ENCODE measurements around the gene HLA-DRB1. TPM values are rescaled to one million over a fixed set of nuclear protein-coding genes. Genes with fewer than 3 reads are reported as not detected.

Gene HLA-DRB1
- total RNA-seq, 1 donor from 2014 or later = 4.7 TPM

- Histone ChIP-seq H3K4me3 (no peak overlapping the region), H2AFZ (replicated peaks) (no peak overlapping the region), H3K36me3 (no peaks in the 10 kb centered on the region), H3K27me3 (no peaks in the 10 kb centered on the region), H3K4me2 (no peak overlapping the region), H3K4me1 (no peaks in the 10 kb centered on the region), H4K20me1 (ENCODE audit: low read depth) (no peaks in the 10 kb centered on the region), H3K9me3 (ENCODE audit: low read depth) (no peaks in the 10 kb centered on the region), H3K9ac (no peak overlapping the region), H3F3A (ENCODE audit: low read depth) (no peaks in the 10 kb centered on the region), H3K79me2 (ENCODE audit: low read depth) (no peaks in the 10 kb centered on the region), H3K27ac (no peak overlapping the region)
- Mint-ChIP-seq H3K4me1 (no peaks in the 10 kb centered on the region), H3K36me3 (no peaks in the 10 kb centered on the region), H3K27me3 (ENCODE audit: insufficient read depth, low read depth) (no peaks in the 10 kb centered on the region), H3K27ac (no peak overlapping the region), H3K4me3 (no peak overlapping the region), H3K9me3 (no peaks in the 10 kb centered on the region)
- TF ChIP-seq EZH2phosphoT487 (IDR thresholded peaks at IDR 0.05) (no peak), CTCF (IDR thresholded peaks at IDR 0.05) (no peak), EZH2 (IDR thresholded peaks at IDR 0.05) (no peak)
- no peak for DNase-seq (ENCODE audit: low spot score)
These were observed 37.6 kb upstream of the HLA-DRB1 start for GRCh38 chr6:32627249-32627648.

GRCh38 chr6:32625137-32625536, 35.5 kb upstream of the HLA-DRB1 start:
- Histone ChIP-seq H2AFZ (replicated peaks) (no peak overlapping the region), H3K36me3 (no peaks in the 10 kb centered on the region), H3K79me2 (ENCODE audit: low read depth) (no peaks in the 10 kb centered on the region), H3K9me3 (ENCODE audit: low read depth) (no peaks in the 10 kb centered on the region), H4K20me1 (ENCODE audit: low read depth) (no peaks in the 10 kb centered on the region), H3F3A (ENCODE audit: low read depth) (no peaks in the 10 kb centered on the region), H3K4me2 (no peak overlapping the region), H3K9ac (no peak overlapping the region), H3K27me3 (no peaks in the 10 kb centered on the region), H3K27ac (no peak overlapping the region), H3K4me3 (no peak overlapping the region), H3K4me1 (no peaks in the 10 kb centered on the region)
- TF ChIP-seq CTCF (IDR thresholded peaks at IDR 0.05) (no peak), EZH2phosphoT487 (IDR thresholded peaks at IDR 0.05) (no peak), EZH2 (IDR thresholded peaks at IDR 0.05) (no peak)
- Mint-ChIP-seq H3K4me3 (no peak overlapping the region), H3K9me3 (no peaks in the 10 kb centered on the region), H3K4me1 (no peaks in the 10 kb centered on the region), H3K36me3 (no peaks in the 10 kb centered on the region), H3K27ac (no peak overlapping the region), H3K27me3 (ENCODE audit: insufficient read depth, low read depth) (no peaks in the 10 kb centered on the region)
- no peak for DNase-seq (ENCODE audit: low spot score)

GRCh38 chr6:32624565-32624964, 34.9 kb upstream of the HLA-DRB1 start:
- H3K36me3 ChIP-seq = no peaks in the 10 kb centered on the region
- H3K4me3 Mint-ChIP-seq = no peak overlapping the region

More at GRCh38 chr6:32624565-32624964, 34.9 kb upstream of the HLA-DRB1 start:
- H3K79me2 ChIP-seq (ENCODE audit: low read depth) = no peaks in the 10 kb centered on the region
- H3K27me3 ChIP-seq = no peaks in the 10 kb centered on the region
- no peaks in the 10 kb centered on the region for H3K9me3 Mint-ChIP-seq
- DNase-seq (ENCODE audit: low spot score) = no peak
- no peaks in the 10 kb centered on the region for H4K20me1 ChIP-seq (ENCODE audit: low read depth)
- H3K27ac ChIP-seq = no peak overlapping the region
- no peaks in the 10 kb centered on the region for H3K4me1 Mint-ChIP-seq
- H2AFZ ChIP-seq (replicated peaks) = no peak overlapping the region
- H3K4me2 ChIP-seq = no peak overlapping the region
- H3K9ac ChIP-seq = no peak overlapping the region
- no peak overlapping the region for H3K4me3 ChIP-seq
- H3K27me3 Mint-ChIP-seq (ENCODE audit: insufficient read depth, low read depth) = no peaks in the 10 kb centered on the region
- TF ChIP-seq EZH2 (IDR thresholded peaks at IDR 0.05) = no peak
- TF ChIP-seq CTCF (IDR thresholded peaks at IDR 0.05) = no peak
- TF ChIP-seq EZH2phosphoT487 (IDR thresholded peaks at IDR 0.05) = no peak
- H3K27ac Mint-ChIP-seq = no peak overlapping the region
- no peaks in the 10 kb centered on the region for H3K9me3 ChIP-seq (ENCODE audit: low read depth)
- no peaks in the 10 kb centered on the region for H3F3A ChIP-seq (ENCODE audit: low read depth)
- H3K4me1 ChIP-seq = no peaks in the 10 kb centered on the region
- no peaks in the 10 kb centered on the region for H3K36me3 Mint-ChIP-seq

Data from neural progenitor cell (in vitro differentiated cells).